HG03280 (cell line): Measurements from ENCODE around the gene CEACAM21.

ENCODE experiments used
- ATAC-seq: cut with Tn5 transposase; IDR thresholded peaks from one replicate; pipeline ENCODE4 v1.9.1; 2021; ENCODE audit warnings: mild to moderate bottlenecking, moderate library complexity; ENCODE audit not compliant: unreplicated experiment

CEACAM21 gene

DNA sequence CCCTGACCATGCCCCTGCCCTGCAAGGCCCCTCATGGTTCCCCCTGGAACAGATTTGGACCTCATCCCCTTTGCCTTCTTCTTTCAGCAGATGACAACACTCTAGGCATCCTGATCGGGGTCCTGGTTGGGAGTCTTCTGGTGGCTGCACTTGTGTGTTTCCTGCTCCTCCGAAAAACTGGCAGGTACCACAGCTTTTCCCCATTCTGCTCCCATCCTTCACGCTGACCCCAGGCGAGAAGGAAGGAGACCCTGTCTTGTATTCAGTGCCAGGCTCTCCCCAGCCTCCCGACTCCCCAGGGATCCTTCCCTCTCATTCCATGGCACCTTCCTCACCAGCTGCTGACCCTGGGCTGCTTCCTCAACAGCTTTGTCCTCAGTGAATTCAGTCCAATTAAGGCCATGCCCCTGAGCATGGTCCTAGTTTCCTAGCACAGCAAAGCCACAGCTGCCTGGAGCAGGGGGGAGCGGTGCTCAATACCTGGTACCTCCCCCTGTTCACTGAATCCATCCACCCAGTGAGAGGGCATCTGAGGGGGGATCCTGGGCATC is 8.4 kb downstream of the CEACAM21 start:
- no peak for ATAC-seq

GRCh38 chr19:41584931-41585330 is 9.0 kb downstream of the CEACAM21 start:
- ATAC-seq: no peak

- no peak for ATAC-seq
These were observed 10.1 kb downstream of the CEACAM21 start for GRCh38 chr19:41586064-41586463.

DNA sequence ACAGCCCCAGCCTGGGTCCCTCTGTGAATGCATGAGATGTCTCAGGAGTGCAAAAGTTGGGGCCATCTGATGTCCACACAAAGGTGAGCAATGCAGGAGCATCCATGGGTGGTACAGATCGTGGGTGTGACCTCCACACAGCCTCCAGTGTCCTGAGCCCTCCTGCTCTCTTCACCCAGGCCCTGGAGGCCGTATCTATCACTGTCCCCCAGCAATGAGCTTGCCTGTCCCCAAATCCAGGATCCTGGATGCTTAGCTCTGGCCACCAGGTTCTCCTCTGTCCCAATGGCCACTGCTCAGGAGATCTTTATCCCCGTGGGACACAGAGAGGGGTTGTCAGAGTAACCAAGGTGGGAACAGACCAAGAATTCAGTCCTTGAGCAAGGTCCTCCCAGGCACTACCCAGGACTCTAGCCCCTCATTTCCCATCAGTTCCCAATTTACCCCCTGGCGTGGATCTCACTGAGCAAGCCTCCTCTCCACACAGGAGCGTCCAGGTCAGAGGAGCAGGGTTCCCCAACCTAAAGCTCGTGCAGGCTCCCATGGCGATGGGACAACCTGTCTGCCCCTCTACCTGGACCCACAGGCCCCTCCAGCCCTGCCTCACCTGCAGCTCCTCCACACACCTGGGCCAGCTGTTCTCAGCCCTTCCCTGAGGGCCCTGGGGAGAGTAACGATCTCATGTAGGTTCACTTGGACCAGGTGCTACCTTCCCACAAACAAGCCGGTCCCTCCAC is 11.3 kb downstream of the CEACAM21 start:
- no peak for ATAC-seq

DNA sequence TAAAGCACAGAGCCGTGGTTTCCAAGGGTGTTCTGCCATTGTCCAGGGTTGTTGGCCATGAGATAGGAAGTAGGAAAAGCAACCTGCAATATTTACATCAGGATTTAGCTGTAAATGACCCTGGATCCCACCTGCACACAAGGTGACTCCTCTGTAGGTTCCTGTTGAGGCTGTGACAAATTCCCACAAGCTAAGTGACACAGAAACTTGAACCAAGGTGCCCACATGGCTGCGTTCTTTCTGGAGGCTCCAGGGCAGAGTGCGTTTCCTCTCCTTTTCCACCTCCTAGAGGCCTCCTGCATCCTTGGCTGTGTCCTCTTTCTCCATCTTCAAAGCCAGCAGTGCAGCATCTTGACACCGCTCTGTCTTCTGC is 11.9 kb downstream of the CEACAM21 start:
- no peak for ATAC-seq

DNA sequence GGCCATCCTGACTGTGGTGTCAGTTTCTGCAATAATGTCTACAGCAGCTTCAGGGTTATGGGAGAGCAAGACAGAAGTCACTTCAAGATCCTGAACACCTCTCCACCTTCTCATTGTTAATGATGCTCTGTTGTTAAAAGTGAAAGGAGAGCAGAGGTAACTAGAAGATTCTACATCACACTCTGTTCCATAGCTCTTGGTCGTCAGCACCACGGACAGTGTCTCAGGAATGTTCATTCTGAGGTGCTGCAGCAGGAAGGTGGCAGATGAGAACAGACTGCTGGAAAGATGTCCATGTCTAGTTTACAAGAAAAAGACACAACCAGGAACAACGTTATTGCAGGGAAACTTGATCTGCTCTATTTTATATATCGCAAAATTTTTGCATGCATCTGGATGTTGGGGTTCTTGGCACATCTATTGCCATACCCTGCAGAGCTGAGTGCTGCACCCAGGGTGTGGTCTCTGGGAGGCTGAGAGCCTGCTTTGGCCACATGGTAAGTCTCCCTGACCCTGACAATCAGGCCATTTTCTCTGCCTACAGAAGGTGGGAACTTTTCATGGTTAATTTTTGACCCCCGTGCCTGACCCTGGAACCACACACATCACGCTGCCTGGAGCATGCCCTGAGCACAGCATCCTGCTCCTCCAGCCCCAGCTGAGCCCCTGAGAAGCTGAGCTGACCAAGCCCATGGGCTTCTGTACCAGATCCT is 12.7 kb downstream of the CEACAM21 start:
- ATAC-seq: no peak

DNA sequence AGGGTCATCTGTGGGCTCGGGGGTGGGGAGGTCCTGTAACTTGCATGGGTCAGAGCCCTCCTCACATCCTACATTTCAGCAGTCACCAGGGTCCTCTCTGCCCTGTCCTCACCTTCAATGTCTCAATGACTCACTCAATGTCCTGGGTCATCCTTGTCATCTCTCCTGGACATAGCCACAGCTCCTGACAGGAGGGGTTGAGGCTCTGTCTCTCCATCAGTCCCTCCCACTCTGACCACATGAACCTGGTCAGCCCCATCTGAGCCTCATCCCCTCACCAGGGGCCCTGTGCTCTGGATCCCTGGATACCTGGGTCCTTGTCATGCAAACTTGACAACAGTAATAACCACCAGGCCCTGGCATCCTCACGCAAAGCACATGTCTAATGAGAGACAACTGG is 13.4 kb downstream of the CEACAM21 start:
- no peak for ATAC-seq

DNA sequence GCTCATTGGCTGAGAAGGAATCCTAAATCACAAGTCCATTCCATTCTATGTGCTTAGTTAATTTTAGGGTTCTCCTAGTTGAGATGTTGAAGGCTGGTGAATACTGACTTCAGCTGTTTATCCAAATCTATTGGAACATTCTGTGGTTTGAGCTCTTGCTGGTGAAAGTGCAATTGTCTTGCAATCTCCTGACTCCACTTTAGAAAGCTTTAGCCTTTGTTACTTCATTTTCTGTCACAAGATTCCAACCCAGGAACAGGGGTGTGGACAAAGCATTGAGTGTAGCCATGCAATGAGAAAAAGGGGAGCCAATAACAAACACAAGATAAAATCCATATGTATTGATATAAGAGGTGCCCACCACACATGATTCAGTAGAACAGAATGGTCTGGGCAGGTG is 15.0 kb downstream of the CEACAM21 start:
- ATAC-seq: no peak

- ATAC-seq: no peak
These were observed 16.1 kb downstream of the CEACAM21 start for GRCh38 chr19:41591951-41592562.

- ATAC-seq: peak; percentile 59
These were observed 19.4 kb downstream of the CEACAM21 start for GRCh38 chr19:41595258-41595889.

DNA sequence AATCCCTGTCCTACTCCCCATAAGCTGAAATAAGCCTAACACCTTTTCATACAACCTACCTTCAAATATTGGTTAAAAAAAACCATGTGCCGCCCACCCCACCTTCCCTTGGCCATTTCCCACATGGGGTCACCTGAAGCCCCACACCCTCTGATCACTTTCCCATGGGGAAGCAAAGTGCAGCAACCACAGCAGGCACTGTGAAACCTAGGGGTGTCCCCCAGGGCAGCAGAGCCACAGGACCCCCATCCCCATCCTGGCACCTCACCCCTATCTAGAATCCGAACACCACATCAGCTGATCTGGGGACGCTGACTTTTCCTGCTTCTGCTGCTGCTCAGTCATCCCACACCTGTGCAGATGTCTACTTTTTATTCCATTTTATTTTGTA is 19.9 kb downstream of the CEACAM21 start:
- no peak for ATAC-seq

DNA sequence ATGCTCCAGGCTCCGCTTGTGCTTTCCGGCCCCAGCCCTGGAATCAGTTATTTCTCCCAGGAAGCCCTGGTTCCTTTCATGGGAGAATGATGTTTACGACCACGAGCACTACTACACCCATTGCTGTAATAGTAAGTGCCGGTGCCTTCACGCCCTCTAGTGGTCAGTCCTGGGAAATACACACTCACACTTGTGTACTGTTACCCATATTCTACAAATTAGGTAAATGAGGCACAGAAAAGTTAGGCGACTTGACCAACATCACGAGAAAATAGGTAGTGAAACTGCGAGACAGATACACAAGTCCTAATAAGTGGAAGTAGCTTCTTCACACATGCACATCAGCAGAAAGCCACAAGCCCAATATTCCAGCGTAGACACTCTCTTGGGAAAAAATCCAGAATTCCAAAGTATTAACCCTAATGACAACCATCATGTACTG is 21.7 kb downstream of the CEACAM21 start:
- ATAC-seq: peak; percentile 62

GRCh38 chr19:41599175-41599966 is 23.4 kb downstream of the CEACAM21 start:
- ATAC-seq: no peak

DNA sequence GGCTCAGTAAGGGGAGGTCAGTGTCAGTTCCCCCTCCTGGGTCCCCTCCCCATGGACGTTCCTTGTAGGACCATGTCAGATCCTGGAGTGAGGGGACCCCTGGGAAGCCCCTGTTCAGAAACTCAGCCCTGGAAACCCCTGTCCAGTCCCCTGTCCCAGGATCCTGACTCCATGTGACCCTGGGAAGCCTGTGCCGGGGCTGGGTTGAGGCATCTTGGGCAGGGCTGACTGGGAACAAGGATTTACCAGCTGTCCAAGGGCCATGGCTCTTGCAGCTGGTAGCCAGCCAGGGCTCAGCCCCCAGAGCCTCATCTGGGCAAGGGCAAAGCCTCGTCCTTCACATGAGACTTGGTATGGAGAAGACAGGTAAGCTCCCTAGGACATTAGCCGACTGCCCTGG is 25.8 kb downstream of the CEACAM21 start:
- ATAC-seq: no peak

- ATAC-seq: no peak
These were observed 28.9 kb downstream of the CEACAM21 start for GRCh38 chr19:41604831-41605230.

DNA sequence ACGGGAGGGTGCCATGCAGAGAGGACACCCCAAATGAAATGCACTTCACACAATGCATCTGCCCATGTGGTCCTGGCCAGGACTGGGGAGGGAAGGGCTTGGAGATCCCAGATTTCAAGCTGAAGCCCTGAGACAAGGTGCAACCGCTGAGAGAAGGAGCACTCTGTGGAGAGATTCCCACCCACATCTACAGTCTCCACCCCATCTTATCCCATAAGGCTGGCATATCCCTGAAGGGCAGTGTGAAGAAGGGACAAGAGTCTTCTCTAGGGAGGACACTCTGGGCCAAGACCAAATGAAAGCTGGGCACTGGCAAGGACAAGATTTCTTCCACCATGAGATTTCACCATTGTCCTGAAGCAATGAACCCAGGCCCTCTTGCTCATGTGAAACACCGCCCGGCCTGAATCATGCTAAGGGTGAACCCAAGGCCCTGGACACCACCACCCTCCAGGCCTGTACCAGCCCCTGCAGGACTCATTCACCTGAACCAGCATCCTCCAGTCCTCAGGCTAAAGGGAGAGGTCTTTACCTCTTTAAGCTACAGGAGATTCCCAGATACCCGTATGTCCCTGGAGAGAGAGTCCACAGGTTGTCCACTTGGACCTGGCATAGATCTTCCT is 30.4 kb downstream of the CEACAM21 start:
- ATAC-seq: no peak

DNA sequence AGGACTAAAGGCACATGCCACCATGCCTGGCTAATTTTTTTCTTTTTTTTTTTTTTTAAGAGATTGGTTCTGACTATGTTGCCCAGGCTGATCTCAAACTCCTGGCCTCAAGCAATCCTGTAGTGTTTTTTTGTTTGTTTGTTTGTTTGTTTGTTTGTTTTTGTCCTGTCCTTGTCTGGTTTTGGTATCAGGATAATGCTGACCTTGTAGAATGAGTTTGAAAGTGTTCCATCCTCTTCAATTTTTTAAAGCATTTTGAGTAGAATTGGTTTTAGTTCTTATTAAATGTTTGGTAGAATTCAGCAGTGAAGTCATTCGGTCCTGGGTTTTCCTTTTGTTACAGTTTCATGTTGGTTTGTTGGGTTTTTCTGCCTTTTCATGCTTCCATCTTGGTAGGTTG is 31.7 kb downstream of the CEACAM21 start:
- ATAC-seq: no peak

GRCh38 chr19:41610789-41611188 is 34.8 kb downstream of the CEACAM21 start:
- ATAC-seq: no peak

DNA sequence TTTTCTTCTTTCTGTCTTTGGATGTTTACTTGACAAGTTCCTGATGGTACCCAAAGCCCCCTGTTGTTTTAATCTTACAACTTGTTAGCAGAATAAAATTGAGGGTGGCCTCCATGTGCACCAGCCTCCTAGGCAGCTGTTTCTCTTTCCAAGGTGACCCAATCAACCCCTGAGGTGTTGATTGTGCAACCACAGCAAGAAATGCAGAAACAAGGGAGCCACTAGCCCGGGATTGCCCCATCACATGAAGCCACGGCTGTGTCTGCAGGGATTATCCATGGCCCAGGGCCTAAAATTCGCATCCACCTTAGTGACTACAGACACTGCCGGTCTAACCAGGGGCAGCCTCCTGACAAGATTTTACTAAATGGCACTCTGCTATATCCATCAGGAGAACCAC is 36.5 kb downstream of the CEACAM21 start:
- no peak for ATAC-seq

- no peak for ATAC-seq
These were observed 39.2 kb downstream of the CEACAM21 start for GRCh38 chr19:41615207-41615606.
